Epithelial cell of esophagus (primary cell): ENCODE results near the gene CGB8.

ENCODE experiments used
- DNase-seq: peaks from one replicate; pipeline ENCODE4 v3.0.0; 2010; ENCODE audit warnings: low read depth
- H3K4me3 ChIP-seq: 2 replicates; pipeline ENCODE4 v1.5.1; 2011; ENCODE audit warnings: mild to moderate bottlenecking, low read length, control low read depth
- TF ChIP-seq, protein P1 (sequence below): IDR thresholded peaks from 2 replicates; pipeline ENCODE4 v1.5.1; 2011; ENCODE audit warnings: low read depth, mild to moderate bottlenecking, low read length, control low read depth, inconsistent platforms; ENCODE audit not compliant: insufficient read depth; ENCODE audit errors: missing control alignments

CGB8 gene

DNA sequence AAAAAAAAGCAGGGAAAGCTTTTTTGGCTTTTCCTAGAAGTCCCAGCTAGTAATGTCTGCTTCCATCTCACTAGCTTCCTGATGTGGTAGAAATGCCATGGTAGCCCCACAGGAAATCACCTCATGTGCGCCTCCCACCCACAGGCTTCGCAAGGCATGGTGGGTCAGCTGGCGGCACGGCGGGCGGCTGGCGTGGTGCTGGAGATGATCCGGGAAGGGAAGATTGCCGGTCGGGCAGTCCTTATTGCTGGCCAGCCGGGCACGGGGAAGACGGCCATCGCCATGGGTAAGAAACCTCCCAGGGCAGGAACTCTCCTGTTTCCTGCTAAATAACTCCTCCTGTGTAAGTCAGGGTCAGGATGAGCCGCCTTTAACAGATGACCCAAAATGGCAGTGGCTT, 44.8 kb downstream of the CGB8 start:
- no peak for DNase-seq
- TF ChIP-seq, protein P1, sequence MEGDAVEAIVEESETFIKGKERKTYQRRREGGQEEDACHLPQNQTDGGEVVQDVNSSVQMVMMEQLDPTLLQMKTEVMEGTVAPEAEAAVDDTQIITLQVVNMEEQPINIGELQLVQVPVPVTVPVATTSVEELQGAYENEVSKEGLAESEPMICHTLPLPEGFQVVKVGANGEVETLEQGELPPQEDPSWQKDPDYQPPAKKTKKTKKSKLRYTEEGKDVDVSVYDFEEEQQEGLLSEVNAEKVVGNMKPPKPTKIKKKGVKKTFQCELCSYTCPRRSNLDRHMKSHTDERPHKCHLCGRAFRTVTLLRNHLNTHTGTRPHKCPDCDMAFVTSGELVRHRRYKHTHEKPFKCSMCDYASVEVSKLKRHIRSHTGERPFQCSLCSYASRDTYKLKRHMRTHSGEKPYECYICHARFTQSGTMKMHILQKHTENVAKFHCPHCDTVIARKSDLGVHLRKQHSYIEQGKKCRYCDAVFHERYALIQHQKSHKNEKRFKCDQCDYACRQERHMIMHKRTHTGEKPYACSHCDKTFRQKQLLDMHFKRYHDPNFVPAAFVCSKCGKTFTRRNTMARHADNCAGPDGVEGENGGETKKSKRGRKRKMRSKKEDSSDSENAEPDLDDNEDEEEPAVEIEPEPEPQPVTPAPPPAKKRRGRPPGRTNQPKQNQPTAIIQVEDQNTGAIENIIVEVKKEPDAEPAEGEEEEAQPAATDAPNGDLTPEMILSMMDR: no peak
- H3K4me3 ChIP-seq: no peak overlapping the region

- DNase-seq: peak; percentile 82
- H3K4me3 ChIP-seq: no peak overlapping the region
- TF ChIP-seq, protein P1: peak; percentile 77
These were observed 49.2 kb downstream of the CGB8 start for GRCh38 chr19:48999481-49000325.

DNA sequence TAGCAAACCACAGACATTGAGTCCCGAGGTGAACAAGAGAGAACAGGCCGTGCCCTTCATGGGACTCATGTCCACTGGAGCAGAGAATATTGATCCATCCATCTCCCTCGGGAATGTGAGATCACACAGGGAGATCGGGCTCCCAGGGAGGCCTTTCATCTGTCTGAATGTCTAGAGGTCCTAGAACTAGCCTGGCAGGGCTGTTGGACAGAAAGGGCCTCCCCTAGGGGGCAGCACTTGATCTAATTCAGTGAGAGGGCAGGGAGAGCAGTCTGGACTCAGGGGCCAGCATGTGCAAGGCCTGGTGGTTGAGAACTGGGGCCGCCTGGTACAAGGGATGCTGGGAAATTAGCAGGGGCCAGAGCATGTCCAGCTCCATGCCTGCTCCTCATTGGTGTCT, 50.9 kb downstream of the CGB8 start:
- DNase-seq: peak; percentile 68
- TF ChIP-seq, protein P1: peak; percentile 53
- no peak overlapping the region for H3K4me3 ChIP-seq
